Measurements from ENCODE around the gene MRPL45. TPM values are rescaled to one million over a fixed set of nuclear protein-coding genes. Genes with fewer than 3 reads are reported as not detected.
"Not testable (repeated sequence)": the region's sequence is repeated elsewhere in the genome, so short reads cannot be mapped to it uniquely, and the experiment has no call there.

Gene MRPL45
- total RNA-seq = 10 to 100 TPM; 15.7 to 28.6 (median 22.7) TPM
- polyA plus RNA-seq = 10 to 100 TPM; 31.2 to 41.6 TPM
- total RNA-seq = 17.4 reads per million, percentile 47 among the genes with 10 or more reads in this experiment

GRCh38 chr17:38296834-38297517 lies at the start of gene MRPL45:
MRPL45 (plus strand) TSS chr17:38297168; CDS start chr17:38297184, 16 bp downstream.
- POLR2A ChIA-PET = interaction anchor here (1.4 kb wide), 1 partner anchor 41 kb away, joined by 3 read pairs; no protein-coding TSS in a partner anchor
- H3K27me3 ChIP-seq (ENCODE audit: control insufficient read depth in 2 of 2, insufficient read depth in 2 of 2, low read length in 2 of 2); H3K27me3 Mint-ChIP-seq; H3K4me1 ChIP-seq (ENCODE audit: control insufficient read depth in 2 of 2, insufficient read depth in 2 of 2, low read length in 2 of 2); H3K9me3 ChIP-seq (ENCODE audit: control insufficient read depth in 2 of 3, low read length in 3 of 3); H3K9me3 Mint-ChIP-seq; H3K36me3 ChIP-seq (ENCODE audit: control insufficient read depth in 2 of 3, insufficient read depth in 3 of 3, low read length in 3 of 3); H3K36me3 Mint-ChIP-seq: not testable (repeated sequence)
- CTCF ChIA-PET = interaction anchor here (0.6 kb wide), 1 partner anchor 93 kb away, joined by 3 read pairs; no protein-coding TSS in a partner anchor
- DNase-seq (peak; percentile 84 to 98 (median 96)), ATAC-seq (peak; percentile 97)
- Histone ChIP-seq H3K27ac (ENCODE audit: low read depth, low read length) (peak within 1 kb of the TSS; percentile 75), H3K4me3 (ENCODE audit: low read length) (peak within 1 kb of the TSS; percentile 68)
- Mint-ChIP-seq H3K27ac (peak within 1 kb of the TSS; percentile 94 to 99 (median 97)), H3K4me1 (peaks cover 0 to 16% (median 12%) of the 10 kb centered on the region in 7 donors), H3K4me3 (peak within 1 kb of the TSS; percentile 81 to 97 (median 93))
- intact Hi-C loops (cut with micrococcal nuclease) = loop anchor here (2.0 to 5.0 kb wide), 2 partner anchors 54 to 55 kb away; partner anchors contain the start of gene SOCS7 (in 2 of the 2)

GRCh38 chr17:38253191-38253590 lies 43.8 kb upstream of the MRPL45 start:
- CTCF ChIA-PET; H3K27ac Mint-ChIP-seq; H3K4me3 ChIP-seq (ENCODE audit: low read length); H3K9me3 ChIP-seq (ENCODE audit: control insufficient read depth in 2 of 3, low read length in 3 of 3); H3K9me3 Mint-ChIP-seq; DNase-seq; H3K36me3 ChIP-seq (ENCODE audit: control insufficient read depth in 2 of 3, insufficient read depth in 3 of 3, low read length in 3 of 3); H3K36me3 Mint-ChIP-seq; H3K4me1 ChIP-seq (ENCODE audit: control insufficient read depth in 2 of 2, insufficient read depth in 2 of 2, low read length in 2 of 2); POLR2A ChIA-PET; intact Hi-C loops (cut with micrococcal nuclease); H3K27me3 Mint-ChIP-seq; H3K4me3 Mint-ChIP-seq; H3K27me3 ChIP-seq (ENCODE audit: control insufficient read depth in 2 of 2, insufficient read depth in 2 of 2, low read length in 2 of 2); ATAC-seq; H3K27ac ChIP-seq (ENCODE audit: low read depth, low read length): not testable (repeated sequence)
- H3K4me1 Mint-ChIP-seq = peaks cover 4 to 17% (median 13%) of the 10 kb centered on the region in 7 donors

- H3K27me3 ChIP-seq (ENCODE audit: control insufficient read depth in 2 of 2, insufficient read depth in 2 of 2, low read length in 2 of 2); H3K9me3 ChIP-seq (ENCODE audit: control insufficient read depth in 2 of 3, low read length in 3 of 3); H3K36me3 Mint-ChIP-seq; POLR2A ChIA-PET; CTCF ChIA-PET; ATAC-seq; H3K9me3 Mint-ChIP-seq; intact Hi-C loops (cut with micrococcal nuclease); H3K4me3 ChIP-seq (ENCODE audit: low read length); H3K27ac ChIP-seq (ENCODE audit: low read depth, low read length); H3K27ac Mint-ChIP-seq; DNase-seq; H3K27me3 Mint-ChIP-seq; H3K4me1 ChIP-seq (ENCODE audit: control insufficient read depth in 2 of 2, insufficient read depth in 2 of 2, low read length in 2 of 2); H3K36me3 ChIP-seq (ENCODE audit: control insufficient read depth in 2 of 3, insufficient read depth in 3 of 3, low read length in 3 of 3); H3K4me3 Mint-ChIP-seq: not testable (repeated sequence)
- H3K4me1 Mint-ChIP-seq = peaks cover 4 to 17% (median 13%) of the 10 kb centered on the region in 7 donors
These were observed 42.6 kb upstream of the MRPL45 start for GRCh38 chr17:38254357-38254756.

- H3K27me3 Mint-ChIP-seq; H3K4me3 ChIP-seq (ENCODE audit: low read length); CTCF ChIA-PET; H3K9me3 Mint-ChIP-seq; H3K4me1 ChIP-seq (ENCODE audit: control insufficient read depth in 2 of 2, insufficient read depth in 2 of 2, low read length in 2 of 2); H3K27me3 ChIP-seq (ENCODE audit: control insufficient read depth in 2 of 2, insufficient read depth in 2 of 2, low read length in 2 of 2); H3K9me3 ChIP-seq (ENCODE audit: control insufficient read depth in 2 of 3, low read length in 3 of 3); intact Hi-C loops (cut with micrococcal nuclease); H3K36me3 Mint-ChIP-seq; POLR2A ChIA-PET; H3K36me3 ChIP-seq (ENCODE audit: control insufficient read depth in 2 of 3, insufficient read depth in 3 of 3, low read length in 3 of 3); H3K27ac Mint-ChIP-seq: not testable (repeated sequence)
- Mint-ChIP-seq H3K4me3 (peak overlapping the region in 8 of 10 donors; percentile 4 to 82 (median 52)), H3K4me1 (peaks cover 4 to 17% (median 10%) of the 10 kb centered on the region in 7 donors)
- ATAC-seq (peak; percentile 96), DNase-seq (peak; percentile 73 to 88 (median 82))
- H3K27ac ChIP-seq (ENCODE audit: low read depth, low read length) = peak overlapping the region; percentile 60
These were observed 39.9 kb upstream of the MRPL45 start for GRCh38 chr17:38257013-38257621.

- H3K36me3 Mint-ChIP-seq; intact Hi-C loops (cut with micrococcal nuclease); H3K4me3 Mint-ChIP-seq; H3K4me3 ChIP-seq (ENCODE audit: low read length); H3K4me1 ChIP-seq (ENCODE audit: control insufficient read depth in 2 of 2, insufficient read depth in 2 of 2, low read length in 2 of 2); POLR2A ChIA-PET; CTCF ChIA-PET; H3K9me3 ChIP-seq (ENCODE audit: control insufficient read depth in 2 of 3, low read length in 3 of 3); H3K4me1 Mint-ChIP-seq; DNase-seq; H3K27ac ChIP-seq (ENCODE audit: low read depth, low read length); H3K27ac Mint-ChIP-seq; ATAC-seq; H3K27me3 ChIP-seq (ENCODE audit: control insufficient read depth in 2 of 2, insufficient read depth in 2 of 2, low read length in 2 of 2); H3K36me3 ChIP-seq (ENCODE audit: control insufficient read depth in 2 of 3, insufficient read depth in 3 of 3, low read length in 3 of 3); H3K27me3 Mint-ChIP-seq; H3K9me3 Mint-ChIP-seq: not testable (repeated sequence)
These were observed 30.9 kb upstream of the MRPL45 start for GRCh38 chr17:38265974-38266506.

- H3K4me1 ChIP-seq (ENCODE audit: control insufficient read depth in 2 of 2, insufficient read depth in 2 of 2, low read length in 2 of 2); H3K4me3 Mint-ChIP-seq; H3K27me3 Mint-ChIP-seq; POLR2A ChIA-PET; H3K36me3 Mint-ChIP-seq; CTCF ChIA-PET; DNase-seq; ATAC-seq; H3K27ac Mint-ChIP-seq; H3K27me3 ChIP-seq (ENCODE audit: control insufficient read depth in 2 of 2, insufficient read depth in 2 of 2, low read length in 2 of 2); H3K9me3 Mint-ChIP-seq; H3K4me1 Mint-ChIP-seq; H3K27ac ChIP-seq (ENCODE audit: low read depth, low read length); H3K36me3 ChIP-seq (ENCODE audit: control insufficient read depth in 2 of 3, insufficient read depth in 3 of 3, low read length in 3 of 3); intact Hi-C loops (cut with micrococcal nuclease); H3K9me3 ChIP-seq (ENCODE audit: control insufficient read depth in 2 of 3, low read length in 3 of 3); H3K4me3 ChIP-seq (ENCODE audit: low read length): not testable (repeated sequence)
These were observed 30.4 kb upstream of the MRPL45 start for GRCh38 chr17:38266571-38266970.
